AG10803 (cell line): Measurements from ENCODE around the gene TGFBI.

Experiments
- DNase-seq: peaks from one replicate; pipeline ENCODE4 v3.0.0; 2010; ENCODE audit warnings: low read depth
- H3K4me3 ChIP-seq: 2 replicates; pipeline ENCODE4 v1.5.1; 2011; ENCODE audit warnings: mild to moderate bottlenecking, low read length, control low read depth
- CTCF ChIP-seq: conservative IDR thresholded peaks from 2 replicates; pipeline ENCODE4 v1.5.1; 2011; ENCODE audit warnings: mild to moderate bottlenecking, low read length, control low read depth, inconsistent platforms

The TGFBI gene

DNA sequence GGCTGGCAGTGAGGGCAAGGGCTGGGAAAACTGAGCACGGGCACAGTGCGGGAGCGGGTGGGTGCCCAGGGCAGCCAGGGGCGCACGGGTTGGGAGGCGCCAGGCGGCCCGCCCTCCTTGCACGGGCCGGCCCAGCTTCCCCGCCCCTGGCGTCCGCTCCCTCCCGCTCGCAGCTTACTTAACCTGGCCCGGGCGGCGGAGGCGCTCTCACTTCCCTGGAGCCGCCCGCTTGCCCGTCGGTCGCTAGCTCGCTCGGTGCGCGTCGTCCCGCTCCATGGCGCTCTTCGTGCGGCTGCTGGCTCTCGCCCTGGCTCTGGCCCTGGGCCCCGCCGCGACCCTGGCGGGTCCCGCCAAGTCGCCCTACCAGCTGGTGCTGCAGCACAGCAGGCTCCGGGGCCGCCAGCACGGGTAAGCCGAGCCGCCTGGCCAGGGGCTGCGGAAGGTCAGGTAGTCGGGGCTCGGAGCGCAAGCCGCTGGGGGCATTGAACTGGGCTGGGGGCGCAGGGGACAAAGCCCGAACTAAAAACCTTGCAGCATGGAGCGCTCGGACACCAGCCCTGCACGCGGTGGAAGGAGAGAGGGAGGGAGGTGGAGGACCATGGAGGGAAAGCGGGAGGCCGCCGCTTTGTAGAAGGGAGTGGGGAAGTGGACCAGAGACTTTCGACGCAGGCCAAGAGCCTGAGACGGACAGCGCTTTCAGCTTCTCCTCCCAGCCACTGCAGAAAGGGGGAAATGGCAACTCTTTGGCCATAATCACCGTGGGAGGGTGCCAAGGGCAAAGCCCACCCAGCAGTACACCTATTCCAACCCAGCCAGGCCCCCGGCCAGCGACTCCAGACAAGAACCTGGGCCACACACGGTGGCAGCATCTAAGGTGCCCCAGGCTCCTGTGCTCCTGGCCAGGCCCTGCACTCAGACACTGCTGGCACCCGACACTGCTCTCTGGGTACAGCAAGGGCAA is at the start of gene TGFBI:
TGFBI (plus strand) TSS at position 207 of the 961 bp plus-strand sequence; CDS start at position 275, 68 bp downstream.
- H3K4me3 ChIP-seq = peak within 1 kb of the TSS; percentile 81
- no peak; the same call in 1 of the 2 replicates for TF ChIP-seq CTCF
- peak; percentile 74 for DNase-seq

DNA sequence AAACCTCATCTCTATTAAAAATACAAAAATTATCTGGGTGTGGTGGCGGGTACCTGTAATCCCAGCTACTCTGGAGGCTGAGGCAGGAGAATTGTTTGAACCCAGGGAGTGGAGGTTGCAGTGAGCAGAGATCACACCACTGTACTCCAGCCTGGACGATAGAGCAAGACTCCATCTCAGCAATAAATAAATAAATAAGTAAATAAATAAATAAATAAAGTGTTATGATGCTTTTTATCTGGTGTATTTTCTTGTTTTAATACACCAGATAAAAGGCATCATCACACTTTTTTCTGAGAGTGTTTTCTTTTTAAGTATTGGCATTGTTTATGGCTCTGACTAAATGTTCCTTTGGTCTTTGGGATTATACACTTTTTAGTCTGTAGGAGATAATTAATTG is 49.8 kb upstream of the TGFBI start:
- no peak for TF ChIP-seq CTCF
- DNase-seq = no peak
- no peak overlapping the region for H3K4me3 ChIP-seq

GRCh38 chr5:135979510-135979909 is 49.3 kb upstream of the TGFBI start:
- H3K4me3 ChIP-seq = no peak overlapping the region
- DNase-seq = peak; percentile 92
- TF ChIP-seq CTCF = no peak

DNA sequence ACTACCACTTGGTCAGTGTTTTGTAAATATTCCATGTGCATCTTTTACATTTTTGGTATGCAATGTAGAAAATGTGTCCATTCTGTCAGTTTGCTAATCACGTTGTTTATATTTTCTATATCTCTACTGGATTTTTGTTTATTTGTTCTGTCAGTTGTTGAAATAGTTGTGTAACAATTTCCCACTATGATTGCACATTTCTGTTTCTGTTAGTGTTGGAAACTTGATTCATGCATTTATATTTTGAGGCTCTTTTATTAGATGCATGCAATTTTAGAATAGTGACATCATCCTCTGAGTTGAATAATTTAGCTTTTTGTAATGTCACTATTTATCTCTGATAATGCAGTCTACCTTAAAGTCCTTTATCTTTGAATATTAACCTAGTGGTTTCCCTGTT is 48.2 kb upstream of the TGFBI start:
- H3K4me3 ChIP-seq = no peak overlapping the region
- DNase-seq = peak; percentile 29
- no peak for TF ChIP-seq CTCF

- no peak for TF ChIP-seq CTCF
- H3K4me3 ChIP-seq = no peak overlapping the region
- DNase-seq = no peak
Measured at GRCh38 chr5:135985951-135986350, 42.8 kb upstream of the TGFBI start.

- no peak overlapping the region for H3K4me3 ChIP-seq
- TF ChIP-seq CTCF = no peak
- no peak for DNase-seq
Measured at GRCh38 chr5:135986401-135986800, 42.4 kb upstream of the TGFBI start.

- peak; percentile 78 for DNase-seq
- no peak overlapping the region for H3K4me3 ChIP-seq
- no peak for TF ChIP-seq CTCF
Measured at GRCh38 chr5:135986891-135987401, 41.8 kb upstream of the TGFBI start.
